ENCODE data around the gene OR10G7.

DNA sequence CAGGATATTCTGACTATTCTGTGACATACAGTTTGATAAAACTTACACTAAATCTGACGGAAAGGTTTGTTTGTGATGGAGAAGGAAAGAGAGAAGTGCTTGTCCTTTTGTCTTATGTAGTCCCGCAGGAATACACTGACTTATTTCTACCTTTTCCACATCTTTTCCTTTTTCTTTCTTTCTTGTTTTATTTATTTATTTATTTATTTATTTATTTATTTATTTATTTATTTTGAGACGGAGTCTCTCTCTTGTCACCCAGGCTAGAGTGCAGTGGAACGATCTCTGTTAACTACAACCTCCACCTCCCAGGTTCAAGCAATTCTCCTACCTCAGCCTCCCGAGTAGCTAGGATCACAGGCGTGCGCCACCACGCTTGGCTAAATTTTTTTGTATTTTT lies 31.0 kb upstream of the OR10G7 start:
- TF ChIP-seq, protein P1, sequence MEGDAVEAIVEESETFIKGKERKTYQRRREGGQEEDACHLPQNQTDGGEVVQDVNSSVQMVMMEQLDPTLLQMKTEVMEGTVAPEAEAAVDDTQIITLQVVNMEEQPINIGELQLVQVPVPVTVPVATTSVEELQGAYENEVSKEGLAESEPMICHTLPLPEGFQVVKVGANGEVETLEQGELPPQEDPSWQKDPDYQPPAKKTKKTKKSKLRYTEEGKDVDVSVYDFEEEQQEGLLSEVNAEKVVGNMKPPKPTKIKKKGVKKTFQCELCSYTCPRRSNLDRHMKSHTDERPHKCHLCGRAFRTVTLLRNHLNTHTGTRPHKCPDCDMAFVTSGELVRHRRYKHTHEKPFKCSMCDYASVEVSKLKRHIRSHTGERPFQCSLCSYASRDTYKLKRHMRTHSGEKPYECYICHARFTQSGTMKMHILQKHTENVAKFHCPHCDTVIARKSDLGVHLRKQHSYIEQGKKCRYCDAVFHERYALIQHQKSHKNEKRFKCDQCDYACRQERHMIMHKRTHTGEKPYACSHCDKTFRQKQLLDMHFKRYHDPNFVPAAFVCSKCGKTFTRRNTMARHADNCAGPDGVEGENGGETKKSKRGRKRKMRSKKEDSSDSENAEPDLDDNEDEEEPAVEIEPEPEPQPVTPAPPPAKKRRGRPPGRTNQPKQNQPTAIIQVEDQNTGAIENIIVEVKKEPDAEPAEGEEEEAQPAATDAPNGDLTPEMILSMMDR (IDR thresholded peaks at IDR 0.05) = no peak
- no peak for TF ChIP-seq POLR2A (IDR thresholded peaks at IDR 0.05)

Data from heart left ventricle (tissue), 13 donors.